Mucosa of descending colon (tissue), 3 donors: Measurements from ENCODE around the gene PTAFR. TPM values are rescaled to one million over a fixed set of nuclear protein-coding genes. Genes with fewer than 3 reads are reported as not detected.

Experiments
- ATAC-seq: fragments of 200-7000 bp; cut with Tn5 transposase; one replicate; pipeline ENCODE4 v1.9.1; 2020; ENCODE audit warnings: mild to moderate bottlenecking, moderate library complexity
- DNase-seq, 3 donors: peaks; one replicate each; pipeline ENCODE4 v3.0.0-alpha.2; 2020
- H3K36me3 ChIP-seq: fragments of 200-600 bp; one replicate; pipeline ENCODE4 v1.8.0; 2021; ENCODE audit warnings: low read depth, mild to moderate bottlenecking
- H3K4me1 ChIP-seq: fragments of 200-600 bp; one replicate; pipeline ENCODE4 v1.8.0; 2021; ENCODE audit warnings: low read depth, mild to moderate bottlenecking
- H3K4me3 ChIP-seq: fragments of 200-600 bp; one replicate; pipeline ENCODE4 v1.8.0; 2021; ENCODE audit warnings: mild to moderate bottlenecking
- H3K9me3 ChIP-seq: fragments of 200-600 bp; one replicate; pipeline ENCODE4 v1.8.0; 2021; ENCODE audit warnings: mild to moderate bottlenecking
- intact Hi-C, 2 donors: fragments of 100-400 bp; cut with DNase I in 1 of 2; cut with micrococcal nuclease in 1 of 2; formaldehyde crosslinking; loops; one replicate each; pipeline versions ENCODE4 v1.11.0 to v1.11.1; 2022; cut with DNase I, micrococcal nuclease
- total RNA-seq, 3 donors: library from RNA; stranded (reverse); fragmentation: NEBNext Ultra II Directional in 2 of 3; extraction: Animal tissue kit (Norgen Biotek cat#: 25700) in 2 of 3; gene quantifications; one replicate each; pipeline versions ENCODE4 v1.2.1 to v1.2.4, GENCODE V29; 2021 to 2023
- TF ChIP-seq, protein P1 (sequence below): fragments of 200-600 bp; IDR thresholded peaks from one replicate; pipeline ENCODE4 v1.8.0; 2022; ENCODE audit warnings: antibody characterized with exemption, mild to moderate bottlenecking
- donor health status: DM: no; HTN: no; CAD: no; lungs with moderate emphysema.
- donor health status: DM: no; HTN: no; CAD: no.
- donor health status: DM: no; HTN: yes; CAD: no.

PTAFR gene
- total RNA-seq, 3 donors from 2014 or later, result 2.4 to 4.8 (median 4.0) TPM

DNA sequence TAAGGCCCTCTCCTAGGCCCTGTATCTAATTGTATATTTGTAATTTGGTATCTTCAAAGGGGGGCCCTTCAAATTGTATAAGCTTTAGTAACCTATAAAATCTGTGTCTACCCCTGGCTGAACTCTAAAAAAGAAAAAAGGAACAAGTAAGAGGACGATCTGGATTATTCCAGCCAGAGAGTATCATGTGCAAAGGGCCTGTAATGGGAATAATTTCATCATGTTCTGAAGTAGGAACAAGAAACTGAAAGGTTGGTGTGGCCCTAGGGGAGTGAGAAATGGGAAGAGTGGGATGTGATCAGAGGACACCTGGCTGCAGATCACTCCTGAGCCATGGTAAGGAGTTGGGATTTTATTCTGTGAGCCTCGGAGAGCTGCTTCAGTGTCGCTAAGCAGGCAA lies 14.7 kb downstream of the PTAFR start:
- DNase-seq (no peak), ATAC-seq (no peak)
- H3K4me1 ChIP-seq, result no peaks in the 10 kb centered on the region
- H3K4me3 ChIP-seq, result no peak overlapping the region
- intact Hi-C loops, result no loop called here
- TF ChIP-seq, protein P1, sequence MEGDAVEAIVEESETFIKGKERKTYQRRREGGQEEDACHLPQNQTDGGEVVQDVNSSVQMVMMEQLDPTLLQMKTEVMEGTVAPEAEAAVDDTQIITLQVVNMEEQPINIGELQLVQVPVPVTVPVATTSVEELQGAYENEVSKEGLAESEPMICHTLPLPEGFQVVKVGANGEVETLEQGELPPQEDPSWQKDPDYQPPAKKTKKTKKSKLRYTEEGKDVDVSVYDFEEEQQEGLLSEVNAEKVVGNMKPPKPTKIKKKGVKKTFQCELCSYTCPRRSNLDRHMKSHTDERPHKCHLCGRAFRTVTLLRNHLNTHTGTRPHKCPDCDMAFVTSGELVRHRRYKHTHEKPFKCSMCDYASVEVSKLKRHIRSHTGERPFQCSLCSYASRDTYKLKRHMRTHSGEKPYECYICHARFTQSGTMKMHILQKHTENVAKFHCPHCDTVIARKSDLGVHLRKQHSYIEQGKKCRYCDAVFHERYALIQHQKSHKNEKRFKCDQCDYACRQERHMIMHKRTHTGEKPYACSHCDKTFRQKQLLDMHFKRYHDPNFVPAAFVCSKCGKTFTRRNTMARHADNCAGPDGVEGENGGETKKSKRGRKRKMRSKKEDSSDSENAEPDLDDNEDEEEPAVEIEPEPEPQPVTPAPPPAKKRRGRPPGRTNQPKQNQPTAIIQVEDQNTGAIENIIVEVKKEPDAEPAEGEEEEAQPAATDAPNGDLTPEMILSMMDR, result no peak
- H3K9me3 ChIP-seq, result no peaks in the 10 kb centered on the region
- no peaks in the 10 kb centered on the region for H3K36me3 ChIP-seq

DNA sequence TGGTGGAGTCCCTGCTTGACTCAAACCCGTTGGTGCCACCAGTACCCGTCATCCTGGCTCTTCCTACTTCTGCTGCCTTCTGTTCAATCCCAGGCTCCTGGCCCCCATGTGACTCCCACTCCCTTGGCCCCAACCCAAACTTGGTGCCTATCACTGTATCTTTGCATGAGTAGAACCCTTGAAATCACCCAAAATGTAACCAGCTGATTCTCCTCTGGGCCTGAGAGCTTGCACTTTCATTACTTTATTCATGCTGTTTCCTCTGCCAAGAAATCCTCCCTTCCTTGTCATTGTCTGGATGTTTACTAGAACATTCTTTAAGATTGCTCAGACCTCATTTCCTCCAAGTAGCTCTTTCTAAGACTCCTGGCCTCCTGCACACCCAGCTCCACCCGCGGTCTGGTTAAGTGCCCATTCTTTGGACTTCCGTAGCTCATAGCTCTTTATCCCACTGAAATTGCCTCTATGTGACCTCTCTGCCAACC lies 15.7 kb downstream of the PTAFR start:
- TF ChIP-seq, protein P1, result no peak
- peak in 1 of 3 donors; percentile 31 for DNase-seq
- Histone ChIP-seq H3K36me3 (no peaks in the 10 kb centered on the region), H3K4me1 (no peaks in the 10 kb centered on the region), H3K9me3 (no peaks in the 10 kb centered on the region), H3K4me3 (no peak overlapping the region)
- intact Hi-C loops, result no loop called here
- ATAC-seq, result peak; percentile 86

DNA sequence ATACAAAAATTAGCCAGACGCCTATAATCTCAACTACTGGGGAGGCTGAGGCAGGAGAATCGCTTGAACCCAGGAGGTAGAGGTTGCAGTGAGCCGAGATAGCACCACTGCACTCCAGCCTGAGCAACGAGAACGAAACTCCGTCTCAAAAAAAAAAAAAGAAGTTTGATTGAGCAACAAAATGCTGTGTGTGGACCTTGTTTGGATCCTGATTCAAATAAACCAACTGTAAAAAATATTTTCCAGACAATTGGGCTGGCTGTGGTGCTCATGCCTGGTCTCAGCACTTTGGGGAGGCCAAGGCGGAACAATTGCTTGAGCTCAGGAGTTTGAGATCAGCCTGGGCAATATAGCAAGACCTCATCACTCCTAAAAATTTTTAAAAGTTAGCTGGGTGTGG lies 16.8 kb downstream of the PTAFR start:
- H3K4me1 ChIP-seq, result no peaks in the 10 kb centered on the region
- no peaks in the 10 kb centered on the region for H3K9me3 ChIP-seq
- DNase-seq, result no peak
- no peak overlapping the region for H3K4me3 ChIP-seq
- TF ChIP-seq, protein P1, result no peak
- intact Hi-C loops, result no loop called here
- no peaks in the 10 kb centered on the region for H3K36me3 ChIP-seq
- no peak for ATAC-seq

DNA sequence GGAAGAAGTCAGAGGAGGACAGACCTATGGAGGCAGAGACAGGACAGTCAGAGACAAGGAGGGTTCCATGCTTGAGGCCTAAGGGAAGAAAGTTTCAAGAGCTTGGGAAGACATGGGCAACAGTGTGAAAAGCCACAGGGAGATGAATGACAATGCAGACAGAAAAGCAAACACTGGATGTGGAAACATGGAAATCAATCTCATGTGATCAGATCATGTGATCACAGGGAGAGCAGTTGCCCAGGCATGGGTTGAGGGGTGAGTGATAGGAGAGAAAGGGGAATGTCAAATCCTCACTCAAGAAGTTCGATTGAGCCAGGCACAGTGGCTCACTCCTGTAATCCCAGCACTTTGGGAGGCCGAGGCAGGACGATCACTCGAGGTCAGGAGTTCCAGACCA lies 17.2 kb downstream of the PTAFR start:
- TF ChIP-seq, protein P1, result no peak
- intact Hi-C loops, result no loop called here
- Histone ChIP-seq H3K36me3 (no peaks in the 10 kb centered on the region), H3K9me3 (no peaks in the 10 kb centered on the region), H3K4me3 (no peak overlapping the region), H3K4me1 (no peaks in the 10 kb centered on the region)
- no peak for DNase-seq
- ATAC-seq, result no peak

DNA sequence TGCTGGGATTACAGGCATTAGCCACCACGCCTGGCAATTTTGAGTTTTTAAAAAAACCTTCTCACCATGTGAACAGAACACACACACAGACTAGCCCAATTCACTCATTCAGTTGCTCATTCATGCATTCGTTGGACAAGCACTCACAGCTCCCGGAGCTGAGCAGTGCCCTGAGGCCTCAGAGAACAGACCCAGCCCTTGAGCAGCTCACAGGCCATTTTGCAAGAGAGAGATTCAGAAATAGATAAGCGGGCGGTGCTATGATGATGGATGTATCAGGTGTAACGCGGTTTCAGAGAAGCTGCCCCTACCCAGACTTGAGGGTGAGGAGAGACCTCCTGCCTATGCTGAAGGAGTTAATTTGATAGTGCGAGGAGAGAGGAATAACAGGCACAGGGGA lies 18.6 kb downstream of the PTAFR start:
- H3K4me3 ChIP-seq, result no peak overlapping the region
- DNase-seq, result no peak

More for the DNA sequence above, 18.6 kb downstream of the PTAFR start:
- Histone ChIP-seq H3K9me3 (no peaks in the 10 kb centered on the region), H3K36me3 (no peaks in the 10 kb centered on the region), H3K4me1 (no peaks in the 10 kb centered on the region)
- no peak for ATAC-seq
- intact Hi-C loops, result no loop called here
- TF ChIP-seq, protein P1, result no peak
